Mucosa of rectum (tissue), 2 donors: ENCODE results near the gene ARHGEF28.

Experiments used
- H3K27ac ChIP-seq, 2 donors: one replicate each; pipeline ENCODE4 v1.7.0; 2013; ENCODE audit warnings: inconsistent platforms in 2 of 2, low read depth in 2 of 2, low read length in 2 of 2
- H3K27me3 ChIP-seq, 2 donors: one replicate each; pipeline ENCODE4 v1.7.0; 2013; ENCODE audit warnings: low read length in 2 of 2; ENCODE audit not compliant: control insufficient read depth in 2 of 2, insufficient read depth in 2 of 2
- H3K36me3 ChIP-seq, 2 donors: one replicate each; pipeline ENCODE4 v1.7.0; 2013; ENCODE audit warnings: low read length in 2 of 2; ENCODE audit not compliant: control insufficient read depth in 2 of 2, insufficient read depth in 2 of 2
- H3K4me1 ChIP-seq, 2 donors: one replicate each; pipeline ENCODE4 v1.7.0; 2013; ENCODE audit warnings: low read length in 2 of 2, mild to moderate bottlenecking in 1 of 2; ENCODE audit not compliant: control insufficient read depth in 2 of 2, insufficient read depth in 2 of 2
- H3K4me3 ChIP-seq, 2 donors: one replicate each; pipeline ENCODE4 v1.7.0; 2013; ENCODE audit warnings: low read length in 2 of 2
- H3K9ac ChIP-seq, 2 donors: one replicate each; pipeline ENCODE4 v1.7.0; 2013; ENCODE audit warnings: low read length in 2 of 2, low read depth in 1 of 2, mild to moderate bottlenecking in 1 of 2
- H3K9me3 ChIP-seq, 2 donors: one replicate each; pipeline ENCODE4 v1.7.0; 2013; ENCODE audit warnings: low read length in 2 of 2; ENCODE audit not compliant: control insufficient read depth in 2 of 2
- donor health status: healthy.
- donor health status: Normal muscosa, but diverticular disease.

ARHGEF28 gene

GRCh38 chr5:73691302-73692080 lies 65.5 kb downstream of the ARHGEF28 start:
- Histone ChIP-seq H3K4me3 (no peak overlapping the region), H3K27me3 (no peaks in the 10 kb centered on the region), H3K9ac (no peak overlapping the region), H3K4me1 (peaks cover 0 to 2% of the 10 kb centered on the region in 2 donors), H3K36me3 (no peaks in the 10 kb centered on the region), H3K9me3 (no peaks in the 10 kb centered on the region), H3K27ac (no peak overlapping the region)

- Histone ChIP-seq H3K36me3 (no peaks in the 10 kb centered on the region), H3K4me3 (no peak overlapping the region), H3K9ac (no peak overlapping the region), H3K4me1 (peaks cover 0 to 2% of the 10 kb centered on the region in 2 donors), H3K27me3 (no peaks in the 10 kb centered on the region), H3K9me3 (no peaks in the 10 kb centered on the region), H3K27ac (no peak overlapping the region)
Observed at GRCh38 chr5:73692166-73692640, 66.2 kb downstream of the ARHGEF28 start.

GRCh38 chr5:73692981-73693380 lies 67.0 kb downstream of the ARHGEF28 start:
- Histone ChIP-seq H3K4me3 (no peak overlapping the region), H3K27me3 (no peaks in the 10 kb centered on the region), H3K9me3 (no peaks in the 10 kb centered on the region), H3K27ac (no peak overlapping the region), H3K36me3 (no peaks in the 10 kb centered on the region), H3K4me1 (peaks cover 0 to 2% of the 10 kb centered on the region in 2 donors), H3K9ac (no peak overlapping the region)

GRCh38 chr5:73693573-73694061 lies 67.6 kb downstream of the ARHGEF28 start:
- Histone ChIP-seq H3K9ac (no peak overlapping the region), H3K4me3 (no peak overlapping the region), H3K27ac (no peak overlapping the region), H3K9me3 (no peaks in the 10 kb centered on the region), H3K36me3 (no peaks in the 10 kb centered on the region), H3K27me3 (no peaks in the 10 kb centered on the region), H3K4me1 (peaks cover 0 to 2% of the 10 kb centered on the region in 2 donors)

- Histone ChIP-seq H3K4me1 (peaks cover 0 to 2% of the 10 kb centered on the region in 2 donors), H3K9me3 (no peaks in the 10 kb centered on the region), H3K4me3 (no peak overlapping the region), H3K36me3 (no peaks in the 10 kb centered on the region), H3K9ac (no peak overlapping the region), H3K27me3 (no peaks in the 10 kb centered on the region), H3K27ac (no peak overlapping the region)
Observed at GRCh38 chr5:73694089-73694488, 68.1 kb downstream of the ARHGEF28 start.

GRCh38 chr5:73698011-73698410 lies 72.0 kb downstream of the ARHGEF28 start:
- no peak overlapping the region for H3K4me3 ChIP-seq
- H3K9ac ChIP-seq: no peak overlapping the region
- H3K36me3 ChIP-seq: no peaks in the 10 kb centered on the region
- peaks cover 0 to 2% of the 10 kb centered on the region in 2 donors for H3K4me1 ChIP-seq
- no peaks in the 10 kb centered on the region for H3K27me3 ChIP-seq
- no peaks in the 10 kb centered on the region for H3K9me3 ChIP-seq
- no peak overlapping the region for H3K27ac ChIP-seq

- Histone ChIP-seq H3K27ac (no peak overlapping the region), H3K36me3 (no peaks in the 10 kb centered on the region), H3K9me3 (no peaks in the 10 kb centered on the region), H3K27me3 (no peaks in the 10 kb centered on the region), H3K4me1 (no peaks in the 10 kb centered on the region), H3K9ac (no peak overlapping the region), H3K4me3 (no peak overlapping the region)
Observed at GRCh38 chr5:73701566-73701965, 75.6 kb downstream of the ARHGEF28 start.

GRCh38 chr5:73702534-73702933 lies 76.5 kb downstream of the ARHGEF28 start:
- no peaks in the 10 kb centered on the region for H3K4me1 ChIP-seq
- no peaks in the 10 kb centered on the region for H3K36me3 ChIP-seq
- H3K9ac ChIP-seq: no peak overlapping the region
- H3K4me3 ChIP-seq: no peak overlapping the region
- no peaks in the 10 kb centered on the region for H3K9me3 ChIP-seq
- no peaks in the 10 kb centered on the region for H3K27me3 ChIP-seq
- no peak overlapping the region for H3K27ac ChIP-seq

- no peak overlapping the region for H3K4me3 ChIP-seq
- H3K4me1 ChIP-seq: no peaks in the 10 kb centered on the region
- no peaks in the 10 kb centered on the region for H3K36me3 ChIP-seq
- H3K27me3 ChIP-seq: no peaks in the 10 kb centered on the region
- H3K9ac ChIP-seq: no peak overlapping the region
- H3K27ac ChIP-seq: no peak overlapping the region
- H3K9me3 ChIP-seq: no peaks in the 10 kb centered on the region
Observed at GRCh38 chr5:73702951-73703350, 77.0 kb downstream of the ARHGEF28 start.

GRCh38 chr5:73705364-73705763 lies 79.4 kb downstream of the ARHGEF28 start:
- H3K4me3 ChIP-seq: no peak overlapping the region
- no peaks in the 10 kb centered on the region for H3K36me3 ChIP-seq
- no peak overlapping the region for H3K9ac ChIP-seq
- no peak overlapping the region for H3K27ac ChIP-seq
- H3K4me1 ChIP-seq: no peaks in the 10 kb centered on the region
- H3K9me3 ChIP-seq: peaks cover 0 to 3% of the 10 kb centered on the region in 2 donors
- no peaks in the 10 kb centered on the region for H3K27me3 ChIP-seq
